Neural cell (in vitro differentiated cells): ENCODE results near the gene LMAN2L. TPM values are rescaled to one million over a fixed set of nuclear protein-coding genes. Genes with fewer than 3 reads are reported as not detected.

ENCODE experiments used
- H2AFZ ChIP-seq: fragments of 200-600, 300-800 bp; sonication (generic), shearing (Covaris generic); 2 replicates; pipeline ENCODE4 v1.6.0; 2014; ENCODE audit warnings: low read depth, mild to moderate bottlenecking, antibody characterized with exemption, low read length, moderate library complexity
- H3F3A ChIP-seq: fragments of 200-600 bp; shearing (Covaris generic); 2 replicates; pipeline ENCODE4 v1.6.1; 2016; ENCODE audit warnings: mild to moderate bottlenecking, moderate library complexity, mixed read lengths, antibody characterized with exemption, low read length; ENCODE audit not compliant: insufficient read depth, poor library complexity, severe bottlenecking
- H3K27ac ChIP-seq: fragments of 200-600, 300-800 bp; sonication (generic), shearing (Covaris generic); 2 replicates; pipeline ENCODE4 v1.5.1; 2014; ENCODE audit warnings: mild to moderate bottlenecking, low read length, moderate library complexity
- H3K27me3 ChIP-seq: fragments of 300-800, 200-600 bp; sonication (generic), shearing (Covaris generic); 2 replicates; pipeline ENCODE4 v1.6.0; 2014; ENCODE audit warnings: mild to moderate bottlenecking, low read depth, low read length, moderate library complexity; ENCODE audit not compliant: insufficient read depth
- H3K36me3 ChIP-seq: fragments of 300-800, 200-600 bp; sonication (generic), shearing (Covaris generic); 2 replicates; pipeline ENCODE4 v1.5.1; 2014; ENCODE audit warnings: mild to moderate bottlenecking, antibody characterized with exemption, low read length, moderate library complexity; ENCODE audit not compliant: insufficient read depth
- H3K4me2 ChIP-seq: fragments of 300-800, 200-600 bp; sonication (generic), shearing (Covaris generic); 2 replicates; pipeline ENCODE4 v1.6.0; 2014; ENCODE audit warnings: mild to moderate bottlenecking, low read length
- H3K4me3 ChIP-seq: fragments of 300-800, 200-600 bp; sonication (generic), shearing (Covaris generic); 2 replicates; pipeline ENCODE4 v1.5.1; 2014; ENCODE audit warnings: mild to moderate bottlenecking, low read length, moderate library complexity
- H3K79me2 ChIP-seq: fragments of 200-600 bp; shearing (Covaris generic); replicated peaks from 2 replicates; pipeline ENCODE4 v1.6.0; 2014; ENCODE audit warnings: mild to moderate bottlenecking, low read length, moderate library complexity; ENCODE audit not compliant: insufficient read depth
- H3K9ac ChIP-seq: fragments of 300-800, 200-600 bp; sonication (generic), shearing (Covaris generic); 2 replicates; pipeline ENCODE4 v1.6.1; 2016; ENCODE audit warnings: mild to moderate bottlenecking, low read length, mixed read lengths
- H3K9me2 ChIP-seq: fragments of 200-600 bp; shearing (Covaris generic); 2 replicates; pipeline ENCODE4 v1.6.1; 2016; ENCODE audit warnings: mild to moderate bottlenecking, low read length, mixed read lengths; ENCODE audit not compliant: insufficient read depth
- H3K9me3 ChIP-seq: fragments of 200-600, 300-800 bp; sonication (generic), shearing (Covaris generic); 2 replicates; pipeline ENCODE4 v1.6.1; 2016; ENCODE audit warnings: mild to moderate bottlenecking, mixed run types, low read length, moderate library complexity, mixed read lengths
- H4K20me1 ChIP-seq: fragments of 200-600 bp; shearing (Covaris generic); 2 replicates; pipeline ENCODE4 v1.6.1; 2016; ENCODE audit warnings: mild to moderate bottlenecking, mixed run types; ENCODE audit not compliant: insufficient read depth
- CTCF ChIP-seq: fragments of 450-650 bp; IDR thresholded peaks from 2 replicates; pipeline ENCODE4 v1.5.1; 2014; ENCODE audit warnings: antibody characterized with exemption, mild to moderate bottlenecking, moderate library complexity; ENCODE audit not compliant: poor library complexity, severe bottlenecking
- EP300 ChIP-seq: fragments of 450-650 bp; conservative IDR thresholded peaks from 2 replicates; pipeline ENCODE4 v1.6.1; 2014; ENCODE audit warnings: antibody characterized with exemption, mild to moderate bottlenecking, moderate library complexity; ENCODE audit not compliant: poor library complexity, severe bottlenecking
- EZH2 ChIP-seq: fragments of 200-600, 300-800 bp; shearing (Covaris generic), sonication (generic); IDR thresholded peaks from 2 replicates; pipeline ENCODE4 v1.6.1; 2014; ENCODE audit warnings: antibody characterized with exemption, low read length, borderline replicate concordance, mild to moderate bottlenecking; ENCODE audit not compliant: insufficient read depth, poor library complexity, severe bottlenecking
- MXI1 ChIP-seq: fragments of 450-650 bp; conservative IDR thresholded peaks from 2 replicates; pipeline ENCODE4 v1.6.1; 2014; ENCODE audit warnings: antibody characterized with exemption, mild to moderate bottlenecking; ENCODE audit not compliant: poor library complexity, severe bottlenecking
- POLR2AphosphoS5 ChIP-seq: IDR thresholded peaks from 2 replicates; pipeline ENCODE4 v1.6.1; 2012
- RAD21 ChIP-seq: fragments of 450-650 bp; conservative IDR thresholded peaks from 2 replicates; pipeline ENCODE4 v1.6.1; 2014; ENCODE audit warnings: antibody characterized with exemption, mild to moderate bottlenecking, moderate library complexity
- SMC3 ChIP-seq: fragments of 450-650 bp; conservative IDR thresholded peaks from 2 replicates; pipeline ENCODE4 v1.6.1; 2014; ENCODE audit warnings: antibody characterized with exemption, mild to moderate bottlenecking, moderate library complexity; ENCODE audit not compliant: poor library complexity
- TAF1 ChIP-seq: IDR thresholded peaks from 2 replicates; pipeline ENCODE4 v1.6.1; 2012; ENCODE audit warnings: low read depth
- polyA plus RNA-seq: library from polyadenylated mRNA; depleted of rRNA; stranded (reverse); fragments of >200 nt; gene quantifications from 2 replicates; pipeline ENCODE4 v1.2.3, GENCODE V29; 2014
- TF ChIP-seq, protein P1 (sequence below): IDR thresholded peaks from 2 replicates; pipeline ENCODE4 v1.6.1; 2012; ENCODE audit warnings: borderline replicate concordance

LMAN2L gene
- polyA plus RNA-seq, 1 donor from 2014 or later: 41.3 TPM

- Histone ChIP-seq H3K9me3 (no peaks in the 10 kb centered on the region), H3K4me2 (no peak overlapping the region), H3K27me3 (no peaks in the 10 kb centered on the region), H3K36me3 (no peaks in the 10 kb centered on the region), H3K79me2 (no peaks in the 10 kb centered on the region), H3K27ac (no peak overlapping the region), H2AFZ (no peak overlapping the region), H3K9me2 (no peaks in the 10 kb centered on the region), H3F3A (no peaks in the 10 kb centered on the region), H3K9ac (no peak overlapping the region), H3K4me3 (no peak overlapping the region), H4K20me1 (no peaks in the 10 kb centered on the region)
- TF ChIP-seq TAF1: no peak
- no peak for TF ChIP-seq SMC3
- no peak for TF ChIP-seq EZH2
- no peak for TF ChIP-seq RAD21
- TF ChIP-seq CTCF: no peak
- TF ChIP-seq MXI1: no peak
- TF ChIP-seq, protein P1, sequence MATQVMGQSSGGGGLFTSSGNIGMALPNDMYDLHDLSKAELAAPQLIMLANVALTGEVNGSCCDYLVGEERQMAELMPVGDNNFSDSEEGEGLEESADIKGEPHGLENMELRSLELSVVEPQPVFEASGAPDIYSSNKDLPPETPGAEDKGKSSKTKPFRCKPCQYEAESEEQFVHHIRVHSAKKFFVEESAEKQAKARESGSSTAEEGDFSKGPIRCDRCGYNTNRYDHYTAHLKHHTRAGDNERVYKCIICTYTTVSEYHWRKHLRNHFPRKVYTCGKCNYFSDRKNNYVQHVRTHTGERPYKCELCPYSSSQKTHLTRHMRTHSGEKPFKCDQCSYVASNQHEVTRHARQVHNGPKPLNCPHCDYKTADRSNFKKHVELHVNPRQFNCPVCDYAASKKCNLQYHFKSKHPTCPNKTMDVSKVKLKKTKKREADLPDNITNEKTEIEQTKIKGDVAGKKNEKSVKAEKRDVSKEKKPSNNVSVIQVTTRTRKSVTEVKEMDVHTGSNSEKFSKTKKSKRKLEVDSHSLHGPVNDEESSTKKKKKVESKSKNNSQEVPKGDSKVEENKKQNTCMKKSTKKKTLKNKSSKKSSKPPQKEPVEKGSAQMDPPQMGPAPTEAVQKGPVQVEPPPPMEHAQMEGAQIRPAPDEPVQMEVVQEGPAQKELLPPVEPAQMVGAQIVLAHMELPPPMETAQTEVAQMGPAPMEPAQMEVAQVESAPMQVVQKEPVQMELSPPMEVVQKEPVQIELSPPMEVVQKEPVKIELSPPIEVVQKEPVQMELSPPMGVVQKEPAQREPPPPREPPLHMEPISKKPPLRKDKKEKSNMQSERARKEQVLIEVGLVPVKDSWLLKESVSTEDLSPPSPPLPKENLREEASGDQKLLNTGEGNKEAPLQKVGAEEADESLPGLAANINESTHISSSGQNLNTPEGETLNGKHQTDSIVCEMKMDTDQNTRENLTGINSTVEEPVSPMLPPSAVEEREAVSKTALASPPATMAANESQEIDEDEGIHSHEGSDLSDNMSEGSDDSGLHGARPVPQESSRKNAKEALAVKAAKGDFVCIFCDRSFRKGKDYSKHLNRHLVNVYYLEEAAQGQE: no peak
- TF ChIP-seq EP300: no peak
- TF ChIP-seq POLR2AphosphoS5: no peak
Measured at GRCh38 chr2:96695602-96696001, 44.3 kb downstream of the LMAN2L start.

- no peaks in the 10 kb centered on the region for H4K20me1 ChIP-seq
- H3K36me3 ChIP-seq: no peaks in the 10 kb centered on the region
- H2AFZ ChIP-seq: no peak overlapping the region
- no peak overlapping the region for H3K4me3 ChIP-seq
- H3K9ac ChIP-seq: no peak overlapping the region
- no peaks in the 10 kb centered on the region for H3F3A ChIP-seq
- no peaks in the 10 kb centered on the region for H3K79me2 ChIP-seq
- H3K9me3 ChIP-seq: no peaks in the 10 kb centered on the region
- H3K9me2 ChIP-seq: no peaks in the 10 kb centered on the region
- TF ChIP-seq SMC3: no peak
- no peak for TF ChIP-seq TAF1
- TF ChIP-seq MXI1: no peak
- no peak for TF ChIP-seq RAD21
- TF ChIP-seq CTCF: no peak
- no peak for TF ChIP-seq EZH2
- no peak for TF ChIP-seq EP300
- no peak for TF ChIP-seq POLR2AphosphoS5
- TF ChIP-seq, protein P1: no peak
- no peak overlapping the region for H3K27ac ChIP-seq
- no peaks in the 10 kb centered on the region for H3K27me3 ChIP-seq
- no peak overlapping the region for H3K4me2 ChIP-seq
Measured at GRCh38 chr2:96694816-96695455, 44.9 kb downstream of the LMAN2L start.
